NOMO-1 (cell line): ENCODE measurements around the gene RPL36.

Source experiments
- DNase-seq, 2 experiments: peaks; one replicate each; lab custom pipeline; 2025; ENCODE audit not compliant: unreplicated experiment in 2 of 2; lab: John Stamatoyannopoulos, UW

Gene RPL36

DNA sequence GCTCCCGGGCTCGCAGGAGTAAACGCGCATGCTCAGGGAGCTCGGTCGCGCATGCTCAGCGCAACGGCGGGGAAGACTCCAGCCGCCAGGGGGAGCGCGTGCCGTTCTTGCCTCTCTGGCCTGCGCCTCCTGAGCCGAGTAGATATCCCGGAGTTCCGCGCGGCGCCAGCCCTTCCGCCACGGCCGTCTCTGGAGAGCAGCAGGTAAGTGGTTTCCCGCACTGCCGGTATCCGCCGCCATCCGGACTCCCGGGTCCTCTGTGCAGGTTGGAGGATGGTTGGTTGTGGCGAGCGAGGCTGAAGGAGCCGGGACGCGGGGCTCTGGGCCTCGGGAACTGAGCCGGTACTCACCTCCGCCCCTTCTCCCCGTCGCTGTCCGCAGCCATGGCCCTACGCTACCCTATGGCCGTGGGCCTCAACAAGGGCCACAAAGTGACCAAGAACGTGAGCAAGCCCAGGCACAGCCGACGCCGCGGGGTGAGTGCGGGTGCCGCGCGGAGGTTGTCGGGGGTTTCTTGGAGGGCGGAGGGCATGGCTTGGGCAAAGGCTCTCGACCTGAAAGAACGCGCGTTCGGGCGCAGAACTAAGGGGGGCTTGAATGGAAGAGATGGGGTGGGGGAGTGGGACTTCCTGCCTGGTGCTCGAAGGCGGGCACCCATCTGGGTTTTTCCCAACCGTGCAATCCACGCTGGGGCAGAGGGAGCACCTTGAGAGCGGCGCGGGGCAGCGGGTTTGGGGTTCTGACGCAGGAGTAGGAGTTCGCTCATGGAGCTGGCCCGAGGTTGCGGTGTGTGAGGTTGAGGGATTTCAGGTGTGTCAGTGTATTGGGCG is at the start of gene RPL36:
TSS of gene RPL36 (plus strand) at position 171 of the 830 bp plus-strand sequence. CDS start at position 384, 213 bp downstream.
- peak; percentile 89 to 94 for DNase-seq

DNA sequence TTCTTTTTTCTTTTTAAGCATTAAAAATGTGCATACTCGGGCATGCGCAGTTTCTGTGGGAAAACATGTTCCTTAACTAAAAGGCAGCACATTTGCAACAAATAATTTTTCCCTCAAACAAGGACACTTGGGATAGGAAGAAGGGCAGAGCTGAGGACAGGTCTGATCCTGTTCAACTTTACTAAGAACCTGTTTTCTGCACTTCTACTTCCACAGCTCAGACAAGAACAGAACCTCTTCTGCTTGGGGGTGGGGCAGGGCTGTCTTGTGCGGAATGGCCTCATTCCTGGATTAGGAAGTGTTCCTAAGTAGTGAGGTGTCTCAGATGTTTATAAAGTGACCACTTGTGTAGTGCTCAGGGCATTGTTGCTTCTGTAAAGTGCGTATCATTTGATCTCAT is 48.9 kb upstream of the RPL36 start:
- DNase-seq = no peak

DNA sequence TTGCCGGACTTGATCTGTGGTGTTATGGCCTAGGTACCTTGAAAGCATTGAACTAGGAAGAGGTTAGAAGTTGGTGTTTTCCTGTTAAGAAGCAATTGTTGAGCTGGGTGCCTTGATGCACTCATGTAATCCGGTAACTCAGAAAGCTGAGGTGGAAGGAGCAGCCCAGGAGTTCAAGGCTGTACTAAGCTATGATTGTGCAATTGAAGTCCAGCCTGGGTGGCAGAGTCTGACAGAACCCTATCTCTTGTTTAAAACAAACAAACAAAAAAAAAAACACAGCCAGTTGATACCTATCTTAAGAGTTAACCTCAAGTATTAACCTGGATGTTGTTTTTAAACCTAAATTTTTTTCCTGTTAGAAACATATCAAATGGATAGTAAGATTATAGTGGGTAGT is 47.9 kb upstream of the RPL36 start:
- no peak for DNase-seq

DNA sequence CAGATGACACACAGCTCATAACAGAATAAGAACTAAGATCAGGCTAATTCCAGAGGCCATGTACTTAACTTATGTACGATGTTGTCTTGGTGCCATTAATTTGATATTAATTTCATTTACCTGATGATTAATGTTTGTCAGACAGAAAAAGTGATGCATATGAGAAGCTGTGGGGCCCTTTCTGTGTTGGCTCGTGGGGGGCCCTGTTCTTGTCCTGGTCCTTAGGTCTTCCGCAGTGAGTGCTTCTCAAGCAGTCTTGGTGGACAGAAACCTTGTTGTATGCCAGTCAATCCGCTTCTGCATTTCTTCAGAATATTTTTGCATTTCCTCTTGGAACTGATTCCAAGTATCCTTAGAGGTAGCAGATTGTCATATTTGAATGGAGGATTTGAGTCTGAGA is 47.0 kb upstream of the RPL36 start:
- DNase-seq = no peak

DNA sequence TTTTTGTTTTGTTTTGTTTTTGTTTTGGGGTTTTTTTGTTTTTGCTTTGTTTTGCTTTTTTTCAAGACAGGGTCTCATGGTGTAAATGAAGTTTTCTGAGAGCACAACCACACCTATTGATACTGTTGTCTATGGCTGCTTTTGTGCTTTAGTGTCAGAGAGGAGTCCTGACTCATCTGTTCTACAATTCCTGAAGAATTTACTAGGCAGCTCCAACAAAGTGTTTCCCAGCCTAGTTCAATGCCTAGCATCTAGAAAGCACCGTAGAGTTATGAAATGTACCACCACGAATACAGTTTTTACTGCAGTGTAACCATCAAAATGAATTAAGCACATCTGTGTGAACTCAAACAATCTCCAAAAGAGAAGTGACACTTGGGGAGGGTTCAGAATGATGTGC is 46.1 kb upstream of the RPL36 start:
- no peak for DNase-seq

DNA sequence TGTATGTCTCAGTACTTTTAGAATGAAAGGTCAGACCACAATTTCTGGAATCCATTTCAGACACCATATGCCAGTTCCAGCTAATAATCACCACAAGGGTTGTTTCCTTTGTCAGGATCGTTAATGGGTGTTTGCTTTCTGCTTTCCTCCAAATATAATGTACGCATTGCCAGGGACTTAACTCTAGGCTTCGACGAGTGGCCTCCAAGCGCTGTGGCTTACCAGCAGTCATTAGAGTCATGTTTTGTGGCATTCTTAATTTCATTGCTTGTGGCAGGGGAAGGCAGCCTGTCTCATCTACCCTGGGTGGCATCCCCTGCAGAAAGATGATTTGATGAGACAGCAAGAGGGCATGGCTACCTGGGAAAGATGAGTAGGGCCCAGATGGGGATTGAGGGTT is 44.7 kb upstream of the RPL36 start:
- DNase-seq = no peak

DNA sequence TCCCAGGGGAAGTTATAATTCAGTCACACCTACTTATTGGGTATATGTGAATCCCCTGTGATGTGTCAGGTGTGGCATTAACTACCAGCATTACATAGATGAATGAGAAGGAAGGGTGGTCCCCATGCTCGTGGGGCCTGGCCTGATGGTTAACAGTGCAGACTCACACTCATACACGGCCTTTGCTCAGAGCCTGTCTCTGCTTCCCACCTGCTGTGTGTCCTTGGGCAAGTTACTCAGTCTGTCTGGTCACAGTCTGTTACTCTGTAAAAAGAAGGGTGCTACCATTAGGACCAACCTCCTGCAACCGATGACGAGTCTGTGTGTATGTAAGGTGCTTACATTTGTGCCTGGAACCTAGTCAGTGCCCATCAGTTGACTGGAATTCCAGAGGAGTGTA is 43.4 kb upstream of the RPL36 start:
- no peak for DNase-seq

DNA sequence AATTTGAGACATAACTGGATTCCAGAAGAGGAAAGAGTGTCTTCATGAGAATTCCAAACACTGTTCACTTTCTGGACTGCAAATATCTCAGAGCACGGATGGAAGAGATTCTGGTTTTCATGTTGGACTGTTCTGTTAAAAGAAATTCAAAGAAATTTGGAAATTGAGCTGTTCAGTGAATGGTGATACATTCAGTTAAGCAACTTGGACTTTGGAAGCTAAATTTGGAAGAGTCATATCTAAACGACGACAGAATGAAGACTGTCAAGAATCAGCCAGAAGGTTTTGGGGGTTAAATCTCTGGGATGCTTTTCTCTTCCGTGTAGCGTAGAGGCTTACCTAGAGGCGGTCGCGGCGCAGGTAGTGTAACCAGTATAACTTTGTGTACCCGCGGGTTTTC is 41.6 kb upstream of the RPL36 start:
- DNase-seq = no peak

DNA sequence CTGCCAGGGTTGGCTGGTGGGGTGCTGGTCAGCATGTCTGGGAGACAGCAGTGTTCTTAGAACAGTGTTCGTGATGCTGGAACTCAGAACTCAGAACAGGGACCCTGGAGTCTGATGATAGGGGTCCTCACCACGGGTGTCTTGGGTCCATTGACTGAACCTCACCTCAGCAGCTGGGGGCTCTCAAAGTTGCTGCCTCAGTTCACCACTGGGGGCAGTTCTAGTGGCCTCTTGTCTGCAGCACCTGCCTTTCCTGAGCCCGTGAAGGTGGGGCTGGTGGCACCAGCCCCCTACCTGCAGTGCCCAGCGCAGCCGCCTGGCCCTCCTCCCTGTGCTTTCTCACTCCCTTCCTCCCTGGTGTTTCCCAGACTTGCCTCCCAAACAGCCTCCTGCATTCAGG is 38.7 kb upstream of the RPL36 start:
- no peak for DNase-seq

DNA sequence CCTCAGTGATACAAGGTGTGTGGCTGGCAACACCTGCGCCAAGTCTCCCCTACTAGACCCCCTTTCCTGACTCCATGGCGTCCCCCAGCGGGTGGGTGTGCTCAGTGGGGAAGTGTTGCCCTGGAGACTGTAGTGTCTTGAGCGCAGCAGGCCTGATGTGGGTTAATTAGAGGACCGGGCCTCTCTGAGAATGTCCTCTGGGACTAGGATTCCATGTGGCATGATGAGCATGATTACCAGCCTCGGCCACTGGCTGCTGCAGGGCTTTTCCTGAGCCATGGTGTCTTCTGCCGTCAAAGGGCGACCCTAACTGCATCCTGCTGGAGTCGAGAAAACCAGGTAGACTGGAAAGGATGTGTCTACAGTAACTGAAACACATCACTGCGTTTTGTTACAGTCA is 37.8 kb upstream of the RPL36 start:
- DNase-seq = no peak

DNA sequence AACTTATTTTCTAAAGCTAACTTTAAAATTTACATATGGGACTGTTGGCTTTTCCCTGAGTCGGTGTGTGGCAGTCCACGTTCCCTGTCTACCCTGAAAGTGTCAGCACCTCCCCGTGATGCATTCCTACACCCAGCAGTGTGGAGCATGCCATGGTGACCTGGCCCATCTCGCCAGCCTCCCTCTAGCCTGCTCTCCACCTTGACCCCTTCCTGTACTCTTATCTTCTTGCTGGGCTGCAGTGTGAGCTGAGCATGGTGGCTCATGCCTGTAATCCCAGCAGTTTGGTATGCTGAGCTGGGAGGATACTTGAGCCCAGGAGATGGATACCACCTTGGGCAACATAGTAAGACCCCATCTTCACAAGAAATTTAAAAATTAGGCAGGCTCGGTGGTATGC is 35.2 kb upstream of the RPL36 start:
- no peak for DNase-seq

DNA sequence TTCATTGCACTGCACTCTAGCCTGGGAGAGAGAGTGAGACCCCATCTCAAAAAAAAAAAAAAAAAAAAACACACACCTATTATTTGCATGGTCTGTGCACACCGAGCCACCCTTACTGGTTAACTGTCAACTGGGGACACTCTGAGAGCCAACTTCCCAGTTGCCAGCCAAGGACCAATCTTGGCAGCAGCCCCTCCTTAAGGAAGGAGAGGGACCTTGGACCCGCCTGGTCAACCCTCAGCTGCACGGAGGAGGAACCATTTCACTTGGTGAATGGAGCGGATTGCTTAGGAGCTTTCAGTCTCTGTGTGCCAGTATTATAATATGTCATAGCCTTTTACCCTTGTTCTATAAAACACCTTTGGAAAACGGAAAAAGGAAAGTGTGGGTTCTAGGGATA is 34.7 kb upstream of the RPL36 start:
- DNase-seq = no peak

DNA sequence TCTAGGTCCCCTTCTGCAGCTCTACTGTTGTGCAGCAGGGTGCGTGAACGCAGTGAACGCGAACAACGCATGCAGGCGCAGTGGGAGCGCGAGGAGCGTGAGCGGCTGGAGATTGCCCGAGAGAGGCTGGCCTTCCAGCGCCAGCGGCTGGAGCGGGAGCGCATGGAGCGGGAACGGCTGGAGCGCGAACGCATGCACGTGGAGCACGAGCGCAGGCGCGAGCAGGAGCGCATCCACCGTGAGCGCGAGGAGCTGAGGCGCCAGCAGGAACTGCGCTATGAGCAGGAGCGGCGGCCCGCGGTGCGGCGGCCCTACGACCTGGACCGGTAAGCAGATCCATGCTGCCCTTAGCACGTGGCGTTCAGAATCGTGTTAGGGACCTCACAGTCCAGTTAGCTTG is 28.6 kb upstream of the RPL36 start:
- no peak for DNase-seq

DNA sequence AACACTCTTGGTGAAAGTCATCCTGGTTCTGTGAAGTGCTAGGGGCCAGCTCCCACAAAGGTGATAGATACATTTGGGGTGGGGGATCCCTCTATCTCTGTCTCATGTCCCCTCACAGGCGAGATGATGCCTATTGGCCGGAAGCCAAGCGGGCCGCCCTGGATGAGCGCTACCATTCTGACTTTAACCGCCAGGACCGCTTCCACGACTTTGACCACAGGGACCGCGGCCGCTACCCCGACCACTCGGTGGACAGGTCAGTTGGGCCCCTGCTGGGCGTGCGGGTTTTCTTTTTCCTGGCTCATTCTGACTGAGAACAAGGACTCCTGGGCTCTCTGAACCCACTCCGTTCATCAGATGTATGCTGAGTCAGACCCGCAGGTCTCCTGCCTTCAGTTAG is 26.2 kb upstream of the RPL36 start:
- DNase-seq = no peak

DNA sequence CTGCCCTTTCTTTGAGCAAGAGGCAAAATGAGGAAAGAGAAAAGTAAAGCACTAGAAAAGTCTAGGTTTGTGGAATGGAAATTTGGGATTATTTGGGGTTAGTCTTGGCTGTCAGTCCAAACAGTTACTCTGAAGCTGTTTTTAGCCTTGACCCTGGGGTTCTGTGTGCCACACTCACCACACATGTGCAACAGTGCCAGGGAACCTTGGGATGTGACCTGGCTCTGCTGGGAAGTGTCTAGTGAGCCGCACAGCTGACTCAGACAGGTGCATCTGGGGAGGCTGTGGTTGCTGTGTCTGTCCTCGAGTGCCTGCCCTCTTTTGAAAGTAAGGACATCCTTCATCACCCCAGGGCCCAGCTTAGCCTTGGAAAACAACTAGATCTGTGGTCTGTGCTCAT is 25.6 kb upstream of the RPL36 start:
- no peak for DNase-seq

DNA sequence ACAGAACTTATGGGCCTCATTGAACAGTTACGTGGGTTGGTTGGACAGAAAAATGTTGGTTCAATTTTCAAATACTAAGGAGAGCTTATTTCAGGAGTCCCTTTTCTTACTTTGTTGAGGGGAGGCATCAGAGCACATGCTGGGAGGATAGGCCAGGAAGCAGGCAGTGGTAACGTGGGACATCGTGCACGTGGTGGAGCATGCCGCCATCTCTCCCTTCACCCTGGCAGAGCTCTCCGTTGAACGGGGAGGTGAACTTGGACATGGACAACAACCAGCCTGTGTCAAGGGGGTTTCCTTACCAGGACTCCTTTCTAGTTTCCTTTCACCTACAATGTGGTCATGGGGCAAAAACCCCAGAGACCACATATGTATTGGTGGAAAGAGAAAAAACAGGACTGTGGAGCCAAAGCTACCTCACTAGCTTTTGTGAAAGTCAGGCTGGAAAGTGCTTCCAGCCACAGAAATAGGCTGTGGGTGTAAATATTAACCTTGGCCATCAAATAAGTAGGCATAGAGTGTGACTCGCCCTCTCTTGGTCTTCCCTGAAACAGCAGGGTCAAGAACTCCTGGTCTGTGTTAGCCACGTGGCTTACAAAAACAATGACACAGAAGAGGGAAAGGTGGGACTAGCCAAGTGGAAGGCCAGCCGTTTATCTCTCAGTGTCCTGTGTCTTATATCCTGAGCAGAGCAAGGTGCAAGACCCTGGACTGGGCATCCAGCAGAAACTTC is 24.1 kb upstream of the RPL36 start:
- no peak for DNase-seq

DNA sequence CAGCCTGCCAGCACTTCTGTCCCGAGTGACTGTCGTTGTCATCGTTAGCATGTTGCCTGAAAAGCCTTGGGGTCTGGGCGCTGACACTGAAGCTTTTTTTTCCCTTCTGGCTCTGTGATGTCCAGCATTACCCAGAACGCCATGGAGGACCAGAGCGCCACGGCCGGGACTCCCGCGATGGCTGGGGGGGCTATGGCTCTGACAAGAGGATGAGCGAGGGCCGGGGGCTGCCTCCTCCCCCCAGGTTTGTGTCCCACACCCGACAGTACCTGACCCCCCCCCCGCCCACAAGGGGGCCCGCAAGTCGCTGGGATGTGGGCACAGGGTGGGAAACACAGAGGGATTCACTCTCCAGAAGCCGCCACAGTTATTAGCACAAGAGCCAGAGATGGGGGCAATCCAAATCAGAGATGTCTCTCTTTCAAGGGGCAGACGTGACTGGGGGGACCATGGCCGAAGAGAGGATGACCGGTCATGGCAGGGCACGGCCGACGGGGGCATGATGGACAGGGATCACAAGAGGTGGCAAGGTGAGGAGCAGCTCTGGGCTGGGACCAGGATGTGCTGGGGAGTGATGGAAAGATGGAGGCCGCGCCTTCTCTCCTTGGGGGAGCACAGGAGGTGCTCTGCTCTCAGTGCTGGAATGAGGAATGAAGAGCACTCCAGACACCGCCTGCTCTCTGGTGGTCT is 23.0 kb upstream of the RPL36 start:
- no peak for DNase-seq

DNA sequence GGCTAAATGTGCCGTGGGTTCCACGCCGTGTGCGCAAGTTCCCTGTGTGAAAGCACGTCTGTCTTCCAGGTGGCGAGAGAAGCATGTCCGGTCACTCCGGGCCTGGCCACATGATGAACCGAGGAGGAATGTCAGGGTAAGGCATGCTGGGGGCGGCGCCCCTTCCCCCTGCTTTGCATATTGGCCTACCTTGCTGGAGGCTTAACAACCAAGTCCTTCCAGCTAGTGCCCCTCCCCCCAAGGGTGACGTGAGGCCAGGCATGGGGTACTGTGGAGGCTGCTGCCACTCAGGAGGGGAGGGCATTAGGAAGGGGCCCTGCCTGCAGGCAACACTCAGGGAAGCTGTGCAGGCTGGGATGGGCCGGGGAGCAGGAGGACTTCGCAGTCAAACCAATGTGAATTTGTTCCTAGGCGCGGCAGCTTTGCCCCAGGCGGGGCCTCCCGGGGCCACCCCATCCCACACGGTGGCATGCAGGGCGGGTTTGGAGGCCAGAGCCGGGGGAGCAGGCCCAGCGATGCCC is 22.3 kb upstream of the RPL36 start:
- DNase-seq = no peak

DNA sequence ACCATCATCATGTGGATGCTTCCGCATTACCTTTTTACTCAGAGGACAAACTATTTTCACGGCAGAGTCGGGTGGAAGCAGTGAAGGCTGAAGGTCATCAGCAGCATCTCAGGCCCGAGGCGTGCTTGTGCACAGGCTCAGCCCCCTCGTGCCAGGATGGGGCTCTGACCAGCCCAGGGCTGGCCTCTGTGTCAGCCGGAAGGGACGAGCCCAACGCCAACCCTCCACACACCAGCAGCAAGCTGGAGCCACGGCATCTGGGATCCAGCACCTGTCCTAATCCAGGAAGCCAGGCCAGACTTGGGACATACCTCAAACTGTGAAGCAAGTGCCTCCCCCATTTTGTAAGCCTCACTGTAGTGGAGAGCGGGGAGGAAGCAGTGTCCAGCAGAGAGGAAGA is 20.9 kb upstream of the RPL36 start:
- DNase-seq = no peak

DNA sequence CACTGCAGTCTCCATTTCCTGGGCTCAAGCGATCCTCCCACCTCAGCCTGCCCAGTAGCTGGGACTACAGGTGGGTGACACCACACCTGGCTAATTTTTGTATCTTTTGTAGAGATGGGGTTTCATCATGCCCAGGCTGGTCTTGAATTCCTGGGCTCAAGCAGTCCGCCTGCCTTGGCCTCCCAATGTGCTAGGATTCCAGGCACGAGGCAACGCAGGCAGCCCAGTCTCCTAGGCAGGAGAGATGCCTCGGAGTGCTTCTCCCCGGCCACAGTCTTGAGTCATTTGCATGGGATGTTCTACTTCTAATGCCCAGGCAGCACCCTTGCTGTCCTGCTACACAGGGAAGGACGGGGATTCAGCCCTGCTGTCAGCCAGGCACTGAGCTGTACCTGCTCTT is 18.5 kb upstream of the RPL36 start:
- no peak for DNase-seq

DNA sequence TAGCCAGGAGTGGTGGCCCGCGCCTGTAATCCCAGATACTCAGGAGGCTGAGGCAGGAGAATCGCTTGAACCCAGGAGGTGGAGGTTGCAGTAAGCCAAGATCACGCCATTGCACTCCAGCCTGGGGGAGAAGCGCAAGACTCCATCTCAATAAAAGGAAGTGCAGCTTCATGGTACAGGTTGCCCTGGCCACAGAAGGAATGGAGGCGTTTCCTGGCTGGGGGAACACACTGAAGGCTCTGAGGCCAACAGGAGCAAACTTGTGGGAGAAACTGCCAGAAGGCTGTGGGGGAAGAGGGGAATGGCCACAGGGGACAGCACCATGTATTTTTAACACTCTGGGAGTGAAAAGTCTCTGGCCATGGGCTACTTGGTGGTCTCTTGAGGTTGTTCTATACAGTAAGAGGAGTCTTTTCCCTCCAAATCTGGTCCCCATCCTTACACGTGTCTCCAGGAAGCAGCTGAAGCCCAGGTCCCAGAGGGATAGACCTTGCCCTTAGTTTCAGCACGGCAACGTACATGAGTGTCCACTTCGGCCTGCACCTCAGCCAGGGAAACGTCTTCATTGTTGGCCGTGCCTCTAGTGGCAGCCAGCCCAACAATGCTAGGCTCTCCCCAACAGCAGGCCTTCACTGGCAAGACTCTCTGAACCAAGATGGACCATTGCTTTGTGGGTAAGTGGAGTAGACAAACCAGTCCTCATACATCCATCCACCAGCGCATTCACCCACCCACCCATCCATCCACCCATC is 17.2 kb upstream of the RPL36 start:
- no peak for DNase-seq
